HCT116 (cell line): ENCODE results near the gene KDM5A.
"Not testable (repeated sequence)": the region's sequence is repeated elsewhere in the genome, so short reads cannot be mapped to it uniquely, and the experiment has no call there.

Experiments used
- CEBPB ChIP-seq: IDR thresholded peaks from 2 replicates; pipeline ENCODE4 v1.6.1; 2012; ENCODE audit warnings: low read depth
- EZH2phosphoT487 ChIP-seq: fragments of 200-600 bp; IDR thresholded peaks from 2 replicates; pipeline ENCODE4 v1.6.1; 2018; ENCODE audit warnings: antibody characterized with exemption, borderline replicate concordance
- FOSL1 ChIP-seq: IDR thresholded peaks from 2 replicates; pipeline ENCODE4 v1.6.1; 2012; ENCODE audit warnings: low read depth
- JUND ChIP-seq: IDR thresholded peaks from 2 replicates; pipeline ENCODE4 v1.6.1; 2012
- MAX ChIP-seq: IDR thresholded peaks from 2 replicates; pipeline ENCODE4 v1.6.1; 2012
- POLR2A ChIP-seq: IDR thresholded peaks from 2 replicates; pipeline ENCODE4 v1.7.0; 2011; ENCODE audit warnings: borderline replicate concordance; ENCODE audit not compliant: insufficient read depth, insufficient read length; ENCODE audit errors: extremely low read depth
- POLR2AphosphoS5 ChIP-seq: IDR thresholded peaks from 2 replicates; pipeline ENCODE4 v1.6.1; 2011; ENCODE audit warnings: mild to moderate bottlenecking, low read depth, low read length, moderate library complexity
- RAD21 ChIP-seq: IDR thresholded peaks from 2 replicates; pipeline ENCODE4 v1.6.1; 2012; ENCODE audit warnings: low read depth, mild to moderate bottlenecking
- SIN3A ChIP-seq: IDR thresholded peaks from 2 replicates; pipeline ENCODE4 v1.6.1; 2012; ENCODE audit warnings: low read depth
- ZBTB33 ChIP-seq: IDR thresholded peaks from 2 replicates; pipeline ENCODE4 v1.6.1; 2011; ENCODE audit warnings: mild to moderate bottlenecking, low read length, moderate library complexity; ENCODE audit not compliant: insufficient replicate concordance; ENCODE audit errors: extremely low read depth
- ZNF274 ChIP-seq: fragments of 200-500 bp; sonication (Bioruptor generic); IDR thresholded peaks from 2 replicates; pipeline ENCODE4 v1.6.1; 2014; ENCODE audit warnings: mild to moderate bottlenecking, low read depth, low read length, inconsistent platforms
- TF ChIP-seq, protein P1 (sequence below), 3 experiments: fragments of 200-600 bp in 1 of 3; sonication (generic) in 1 of 3; IDR thresholded peaks in 2 of 3; conservative IDR thresholded peaks in 1 of 3; 2 replicates each; pipeline ENCODE4 v1.5.1; 2012 to 2017; ENCODE audit warnings: low read depth in 2 of 3, low read length in 2 of 3, antibody characterized with exemption in 1 of 3, borderline replicate concordance in 1 of 3, control low read depth in 1 of 3, mild to moderate bottlenecking in 1 of 3, mixed read lengths in 1 of 3, mixed run types in 1 of 3, moderate library complexity in 1 of 3; ENCODE audit not compliant: insufficient read depth in 1 of 3
- TF ChIP-seq, protein P2 (sequence below): IDR thresholded peaks from 2 replicates; pipeline ENCODE4 v1.6.1; 2012; ENCODE audit warnings: low read depth

DNA sequence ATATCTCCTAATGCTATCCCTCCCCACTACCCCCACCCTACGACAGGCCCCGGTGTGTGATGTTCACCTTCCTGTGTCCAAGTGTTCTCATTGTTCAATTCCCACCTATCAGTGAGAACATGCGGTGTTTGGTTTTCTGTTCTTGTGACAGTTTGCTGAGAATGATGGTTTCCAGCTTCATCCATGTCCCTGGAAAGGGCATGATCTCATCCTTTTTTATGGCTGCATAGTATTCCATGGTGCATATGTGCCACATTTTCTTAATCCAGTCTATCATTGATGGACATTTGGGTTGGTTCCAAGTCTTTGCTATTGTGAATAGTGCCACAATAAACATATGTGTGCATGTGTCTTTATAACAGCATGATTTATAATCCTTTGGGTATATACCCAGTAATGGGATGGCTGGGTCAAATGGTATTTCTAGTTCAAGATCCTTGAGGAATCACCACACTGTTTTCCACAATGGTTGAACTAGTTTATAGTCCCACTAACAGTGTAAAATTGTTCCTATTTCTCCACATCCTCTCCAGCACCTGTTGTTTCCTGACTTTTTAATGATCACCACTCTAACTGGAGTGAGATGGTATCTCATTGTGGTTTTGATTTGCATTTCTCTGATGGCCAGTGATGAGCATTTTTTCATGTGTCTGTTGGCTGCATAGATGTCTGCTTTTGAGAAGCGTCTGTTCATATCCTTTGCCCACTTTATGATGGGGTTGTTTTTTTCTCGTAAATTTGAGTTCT, 18.2 kb downstream of the KDM5A start:
- TF ChIP-seq RAD21, CEBPB, POLR2A, EZH2phosphoT487, SIN3A, ZBTB33, JUND, POLR2AphosphoS5, MAX, ZNF274, FOSL1: not testable (repeated sequence)
- TF ChIP-seq, protein P1, sequence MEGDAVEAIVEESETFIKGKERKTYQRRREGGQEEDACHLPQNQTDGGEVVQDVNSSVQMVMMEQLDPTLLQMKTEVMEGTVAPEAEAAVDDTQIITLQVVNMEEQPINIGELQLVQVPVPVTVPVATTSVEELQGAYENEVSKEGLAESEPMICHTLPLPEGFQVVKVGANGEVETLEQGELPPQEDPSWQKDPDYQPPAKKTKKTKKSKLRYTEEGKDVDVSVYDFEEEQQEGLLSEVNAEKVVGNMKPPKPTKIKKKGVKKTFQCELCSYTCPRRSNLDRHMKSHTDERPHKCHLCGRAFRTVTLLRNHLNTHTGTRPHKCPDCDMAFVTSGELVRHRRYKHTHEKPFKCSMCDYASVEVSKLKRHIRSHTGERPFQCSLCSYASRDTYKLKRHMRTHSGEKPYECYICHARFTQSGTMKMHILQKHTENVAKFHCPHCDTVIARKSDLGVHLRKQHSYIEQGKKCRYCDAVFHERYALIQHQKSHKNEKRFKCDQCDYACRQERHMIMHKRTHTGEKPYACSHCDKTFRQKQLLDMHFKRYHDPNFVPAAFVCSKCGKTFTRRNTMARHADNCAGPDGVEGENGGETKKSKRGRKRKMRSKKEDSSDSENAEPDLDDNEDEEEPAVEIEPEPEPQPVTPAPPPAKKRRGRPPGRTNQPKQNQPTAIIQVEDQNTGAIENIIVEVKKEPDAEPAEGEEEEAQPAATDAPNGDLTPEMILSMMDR (IDR thresholded peaks at IDR 0.05 in 2 of 3, conservative IDR thresholded peaks at IDR 0.05 in 1 of 3; ENCODE audit: borderline replicate concordance in 1 of 3, insufficient read depth in 1 of 3, low read depth in 2 of 3, low read length in 2 of 3), result not testable (repeated sequence)
- TF ChIP-seq, protein P2, sequence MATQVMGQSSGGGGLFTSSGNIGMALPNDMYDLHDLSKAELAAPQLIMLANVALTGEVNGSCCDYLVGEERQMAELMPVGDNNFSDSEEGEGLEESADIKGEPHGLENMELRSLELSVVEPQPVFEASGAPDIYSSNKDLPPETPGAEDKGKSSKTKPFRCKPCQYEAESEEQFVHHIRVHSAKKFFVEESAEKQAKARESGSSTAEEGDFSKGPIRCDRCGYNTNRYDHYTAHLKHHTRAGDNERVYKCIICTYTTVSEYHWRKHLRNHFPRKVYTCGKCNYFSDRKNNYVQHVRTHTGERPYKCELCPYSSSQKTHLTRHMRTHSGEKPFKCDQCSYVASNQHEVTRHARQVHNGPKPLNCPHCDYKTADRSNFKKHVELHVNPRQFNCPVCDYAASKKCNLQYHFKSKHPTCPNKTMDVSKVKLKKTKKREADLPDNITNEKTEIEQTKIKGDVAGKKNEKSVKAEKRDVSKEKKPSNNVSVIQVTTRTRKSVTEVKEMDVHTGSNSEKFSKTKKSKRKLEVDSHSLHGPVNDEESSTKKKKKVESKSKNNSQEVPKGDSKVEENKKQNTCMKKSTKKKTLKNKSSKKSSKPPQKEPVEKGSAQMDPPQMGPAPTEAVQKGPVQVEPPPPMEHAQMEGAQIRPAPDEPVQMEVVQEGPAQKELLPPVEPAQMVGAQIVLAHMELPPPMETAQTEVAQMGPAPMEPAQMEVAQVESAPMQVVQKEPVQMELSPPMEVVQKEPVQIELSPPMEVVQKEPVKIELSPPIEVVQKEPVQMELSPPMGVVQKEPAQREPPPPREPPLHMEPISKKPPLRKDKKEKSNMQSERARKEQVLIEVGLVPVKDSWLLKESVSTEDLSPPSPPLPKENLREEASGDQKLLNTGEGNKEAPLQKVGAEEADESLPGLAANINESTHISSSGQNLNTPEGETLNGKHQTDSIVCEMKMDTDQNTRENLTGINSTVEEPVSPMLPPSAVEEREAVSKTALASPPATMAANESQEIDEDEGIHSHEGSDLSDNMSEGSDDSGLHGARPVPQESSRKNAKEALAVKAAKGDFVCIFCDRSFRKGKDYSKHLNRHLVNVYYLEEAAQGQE, result not testable (repeated sequence)
